GM12878 (cell line): ENCODE measurements around the gene HOXB1. TPM values are rescaled to one million over a fixed set of nuclear protein-coding genes. Genes with fewer than 3 reads are reported as not detected.

Source experiments
- ATAC-seq: fragments of 200-7000 bp; cut with Tn5 transposase; 3 replicates; pipeline ENCODE4 v1.9.1; 2020; ENCODE audit warnings: mild to moderate bottlenecking, moderate library complexity
- BruUV-seq: library from RNA; stranded (reverse); fragments of 400-500 nt; replicated peaks from 2 replicates; lab custom pipeline; 2021; lab: Mats Ljungman, UMichigan
- CTCF ChIA-PET: fragments of 300-600 bp; sonication (Branson Sonifier 250); formaldehyde crosslinking; extraction: SDS; loops from one replicate; lab custom pipeline; 2021; ENCODE audit warnings: inconsistent platforms; lab: Yijun Ruan, JAX
- POLR2A ChIA-PET: fragments of 350-600 bp; formaldehyde crosslinking; extraction: SDS; loops from one replicate; lab custom pipeline; 2021; ENCODE audit warnings: inconsistent platforms; lab: Charles Lee
- RAD21 ChIA-PET: fragments of 300-600 bp; sonication (Branson Sonifier 250); formaldehyde crosslinking; loops from one replicate; lab custom pipeline; 2023; ENCODE audit warnings: antibody characterized with exemption; ENCODE audit not compliant: unreplicated experiment; lab: Charles Lee
- SMC1A ChIA-PET: fragments of 300-600 bp; sonication (Branson Sonifier 250); formaldehyde crosslinking; loops from one replicate; lab custom pipeline; 2023; ENCODE audit not compliant: unreplicated experiment, uncharacterized antibody; lab: Charles Lee
- DNase-seq: peaks from one replicate; pipeline ENCODE4 v3.0.0-alpha.2; 2011; ENCODE audit warnings: low read depth, low spot score
- FAIRE-seq: peaks from 3 replicates; lab custom pipeline; 2011; peaks lifted over from hg19 to GRCh38; lab: Jason Lieb, UNC
- H2AFZ ChIP-seq: 2 replicates; pipeline ENCODE4 v1.6.0; 2011; ENCODE audit warnings: low read depth, low read length, control low read depth; ENCODE audit not compliant: control insufficient read depth
- H3K27ac ChIP-seq: 2 replicates; pipeline ENCODE4 v1.5.1; 2011; ENCODE audit warnings: control low read depth; ENCODE audit not compliant: control insufficient read depth, insufficient read depth
- H3K27me3 ChIP-seq, 2 experiments: replicated peaks in 1 of 2; 2 replicates each; pipeline versions ENCODE4 v1.6.0 to v1.6.1; 2011; ENCODE audit warnings: low read length in 1 of 2; ENCODE audit not compliant: control insufficient read depth in 2 of 2, insufficient read depth in 2 of 2
- H3K36me3 ChIP-seq, 2 experiments: 2 replicates each; pipeline ENCODE4 v1.5.1; 2011; ENCODE audit warnings: low read length in 1 of 2; ENCODE audit not compliant: control insufficient read depth in 2 of 2, insufficient read depth in 2 of 2
- H3K4me1 ChIP-seq: 2 replicates; pipeline ENCODE4 v1.6.1; 2011; ENCODE audit warnings: mild to moderate bottlenecking, low read length, moderate library complexity, mixed read lengths; ENCODE audit not compliant: control insufficient read depth, insufficient read depth
- H3K4me2 ChIP-seq: 2 replicates; pipeline ENCODE4 v1.6.0; 2011; ENCODE audit warnings: control low read depth; ENCODE audit not compliant: control insufficient read depth, insufficient read depth
- H3K4me3 ChIP-seq: fragments of 200-600 bp; sonication (generic); 2 replicates; pipeline ENCODE4 v1.5.1; 2016
- H3K79me2 ChIP-seq: 2 replicates; pipeline ENCODE4 v1.6.0; 2011; ENCODE audit warnings: low read length; ENCODE audit not compliant: control insufficient read depth, insufficient read depth
- H3K9ac ChIP-seq: 2 replicates; pipeline ENCODE4 v1.8.0; 2011; ENCODE audit warnings: low read length, control low read depth, mixed read lengths; ENCODE audit not compliant: control insufficient read depth, insufficient read depth
- H3K9me3 ChIP-seq: replicated peaks from 3 replicates; pipeline ENCODE4 v1.5.1; 2011; ENCODE audit warnings: mild to moderate bottlenecking, low read length; ENCODE audit not compliant: control insufficient read depth, insufficient read depth
- H4K20me1 ChIP-seq: 2 replicates; pipeline ENCODE4 v1.6.0; 2011; ENCODE audit not compliant: control insufficient read depth, insufficient read depth
- BCL11A ChIP-seq: IDR thresholded peaks from 2 replicates; pipeline ENCODE4 v1.6.1; 2011; ENCODE audit warnings: low read depth, low read length
- CBX5 ChIP-seq: sonication (generic); IDR thresholded peaks from 2 replicates; pipeline ENCODE4 v1.6.1; 2016; ENCODE audit warnings: low read depth, moderate library complexity, mild to moderate bottlenecking, inconsistent platforms
- EED ChIP-seq: sonication (generic); IDR thresholded peaks from 2 replicates; pipeline ENCODE4 v1.6.1; 2016; ENCODE audit warnings: antibody characterized with exemption, low read depth
- JUNB ChIP-seq: IDR thresholded peaks from 2 replicates; pipeline ENCODE4 v1.6.1; 2016; ENCODE audit warnings: antibody characterized with exemption, mild to moderate bottlenecking
- KLF5 ChIP-seq: fragments of 450-650 bp; IDR thresholded peaks from 2 replicates; pipeline ENCODE4 v1.6.1; 2014; ENCODE audit warnings: mild to moderate bottlenecking; ENCODE audit not compliant: partially characterized antibody
- NFIC ChIP-seq: IDR thresholded peaks from 2 replicates; pipeline ENCODE4 v1.6.1; 2012; ENCODE audit warnings: low read depth, mild to moderate bottlenecking, inconsistent platforms, low read length, moderate library complexity
- RAD51 ChIP-seq: fragments of 450-650 bp; IDR thresholded peaks from 2 replicates; pipeline ENCODE4 v1.6.1; 2016; ENCODE audit warnings: moderate library complexity, mild to moderate bottlenecking, inconsistent platforms
- RELA ChIP-seq: fragments of 450-650 bp; IDR thresholded peaks from 2 replicates; pipeline ENCODE4 v1.8.0; 2014; ENCODE audit warnings: borderline replicate concordance; ENCODE audit not compliant: partially characterized antibody
- TBL1XR1 ChIP-seq: IDR thresholded peaks from 2 replicates; pipeline ENCODE4 v1.6.1; 2012; ENCODE audit warnings: low read depth, low read length, improper control_type of control experiment
- ZBTB4 ChIP-seq: fragments of 450-650 bp; formaldehyde crosslinking; IDR thresholded peaks from 2 replicates; pipeline ENCODE4 v1.4.0; 2022; ENCODE audit warnings: mild to moderate bottlenecking, moderate library complexity
- ZNF274 ChIP-seq: IDR thresholded peaks from one replicate; pipeline ENCODE4 v1.8.0; 2011; ENCODE audit not compliant: insufficient read length, insufficient read depth
- WGBS: methylation state at CpG from one replicate; pipeline ENCODE4 v1.1.6; 2016; ENCODE audit warnings: low lambda C conversion rate; ENCODE audit not compliant: insufficient replicate concordance, insufficient coverage; ENCODE audit errors: missing lambda C conversion rate; 5-methylcytosine and 5-hydroxymethylcytosine counted together
- in situ Hi-C: fragments of 300-500 bp; cut with MboI; formaldehyde crosslinking; loops from 9 replicates; pipeline ENCODE4 v1.14.3; 2018; ENCODE audit warnings: mixed read lengths
- intact Hi-C: fragments of 100-400 bp; cut with micrococcal nuclease; formaldehyde crosslinking; loops from one replicate; pipeline ENCODE4 v1.14.2; 2022; ENCODE audit not compliant: unreplicated experiment
- polyA plus RNA-seq, 11 experiments: library from polyadenylated mRNA; depleted of rRNA in 4 of 11; unstranded in 6 of 11; stranded (reverse) in 5 of 11; fragments of >200 nt; fragmentation: Nextera tagmentation in 4 of 11; fragmentation: Illumina TruSeq in 1 of 11; extraction: Ambion mirVana in 4 of 11; extraction: Trizol in 1 of 11; gene quantifications; 1 replicate in 1 of 11; 2 replicates in 10 of 11; pipeline versions ENCODE4 v1.2.1 to v1.2.3, GENCODE V29; 2011 to 2016; ENCODE audit warnings: inconsistent platforms in 2 of 11, missing spikeins in 2 of 11, low read depth in 1 of 11
- total RNA-seq, 4 experiments: library from RNA; depleted of rRNA in 3 of 4; stranded (reverse); fragments of >200 nt in 3 of 4; fragmentation: Illumina TruSeq in 1 of 4; extraction: Trizol in 1 of 4; gene quantifications; 2 replicates each; pipeline versions ENCODE4 v1.2.1 to v1.2.3, GENCODE V29; 2013 to 2021
- TF ChIP-seq, protein P1 (sequence below): IDR thresholded peaks from 2 replicates; pipeline ENCODE4 v1.6.1; 2012; ENCODE audit warnings: low read depth, low read length, improper control_type of control experiment
- TF ChIP-seq, protein P2 (sequence below): IDR thresholded peaks from 2 replicates; pipeline ENCODE4 v1.6.1; 2012; ENCODE audit warnings: low read depth, low read length, improper control_type of control experiment

The HOXB1 gene
- total and polyA plus RNA-seq, 10 of the 15 experiments (the other 5 are each of a cell fraction or from before 2014, with no cell fraction given), result not detected

DNA sequence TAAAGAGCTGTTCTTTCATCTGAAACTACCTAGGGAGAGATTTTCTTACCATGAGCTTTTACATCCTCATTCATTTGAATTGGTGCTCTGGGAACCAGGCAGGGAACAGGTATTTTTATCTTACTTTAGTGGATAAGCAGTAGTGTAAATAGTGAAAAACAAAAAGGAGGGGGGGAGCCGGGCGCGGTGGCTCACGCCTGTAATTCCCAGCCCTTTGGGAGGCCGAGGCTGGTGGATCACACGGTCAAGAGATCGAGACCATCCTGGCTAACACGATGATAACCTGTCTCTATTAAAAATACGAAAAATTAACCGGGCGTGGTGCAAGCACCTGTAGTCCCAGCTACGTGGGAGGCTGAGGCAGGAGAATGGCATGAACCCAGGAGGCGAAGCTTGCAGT lies 41.0 kb downstream of the HOXB1 start:
- in situ Hi-C loops, result no loop called here
- FAIRE-seq, result no peak

GRCh38 chr17:48488548-48489106 lies 42.2 kb downstream of the HOXB1 start:
- intact Hi-C loops, result no loop called here
- no peaks in the 10 kb centered on the region for H3K9me3 ChIP-seq
- H3K4me2 ChIP-seq, result no peak overlapping the region
- no peak overlapping the region for H3K4me3 ChIP-seq
- ChIA-PET SMC1A (interaction anchor here (0.7 to 1.5 kb wide), 3 partner anchors 23 to 155 kb away, joined by 3 to 4 read pairs (median 4); partner anchors contain the start of gene HOXB5), CTCF (no interaction called here), RAD21 (no interaction called here), POLR2A (interaction anchor here (0.6 to 0.7 kb wide), 2 partner anchors 81 to 240 kb away, joined by 3 to 5 read pairs; no protein-coding TSS in a partner anchor)
- WGBS, result 79% methylated on average over 3 of the region's 3 CpGs
- in situ Hi-C loops, result no loop called here
- H4K20me1 ChIP-seq, result no peaks in the 10 kb centered on the region
- no peak for ATAC-seq
- H3K27ac ChIP-seq, result no peak overlapping the region
- no peak overlapping the region for H2AFZ ChIP-seq
- H3K27me3 ChIP-seq, result no peaks in the 10 kb centered on the region
- H3K9ac ChIP-seq, result no peak overlapping the region
- peaks cover 29% of the 10 kb centered on the region for H3K4me1 ChIP-seq
- H3K36me3 ChIP-seq, result no peaks in the 10 kb centered on the region
- no peak for DNase-seq
- no peaks in the 10 kb centered on the region for H3K79me2 ChIP-seq
- no TSS peak for BruUV-seq
- FAIRE-seq, result no peak
- TF ChIP-seq RELA (no peak), ZNF274 (no peak), NFIC (no peak), ZBTB4 (no peak), JUNB (no peak), RAD51 (no peak), BCL11A (no peak), CBX5 (no peak)
- TF ChIP-seq, protein P1, sequence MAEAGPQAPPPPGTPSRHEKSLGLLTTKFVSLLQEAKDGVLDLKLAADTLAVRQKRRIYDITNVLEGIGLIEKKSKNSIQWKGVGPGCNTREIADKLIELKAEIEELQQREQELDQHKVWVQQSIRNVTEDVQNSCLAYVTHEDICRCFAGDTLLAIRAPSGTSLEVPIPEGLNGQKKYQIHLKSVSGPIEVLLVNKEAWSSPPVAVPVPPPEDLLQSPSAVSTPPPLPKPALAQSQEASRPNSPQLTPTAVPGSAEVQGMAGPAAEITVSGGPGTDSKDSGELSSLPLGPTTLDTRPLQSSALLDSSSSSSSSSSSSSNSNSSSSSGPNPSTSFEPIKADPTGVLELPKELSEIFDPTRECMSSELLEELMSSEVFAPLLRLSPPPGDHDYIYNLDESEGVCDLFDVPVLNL, result no peak
- TF ChIP-seq, protein P2, sequence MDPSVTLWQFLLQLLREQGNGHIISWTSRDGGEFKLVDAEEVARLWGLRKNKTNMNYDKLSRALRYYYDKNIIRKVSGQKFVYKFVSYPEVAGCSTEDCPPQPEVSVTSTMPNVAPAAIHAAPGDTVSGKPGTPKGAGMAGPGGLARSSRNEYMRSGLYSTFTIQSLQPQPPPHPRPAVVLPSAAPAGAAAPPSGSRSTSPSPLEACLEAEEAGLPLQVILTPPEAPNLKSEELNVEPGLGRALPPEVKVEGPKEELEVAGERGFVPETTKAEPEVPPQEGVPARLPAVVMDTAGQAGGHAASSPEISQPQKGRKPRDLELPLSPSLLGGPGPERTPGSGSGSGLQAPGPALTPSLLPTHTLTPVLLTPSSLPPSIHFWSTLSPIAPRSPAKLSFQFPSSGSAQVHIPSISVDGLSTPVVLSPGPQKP, result no peak

More for the DNA sequence above, 41.0 kb downstream of the HOXB1 start:
- RAD21 ChIA-PET, result interaction anchor here (0.6 to 1.0 kb wide), 3 partner anchors 17 to 24 kb away, joined by 3 to 4 read pairs (median 3); no protein-coding TSS in a partner anchor
- H3K27ac ChIP-seq, result no peak overlapping the region
- no peaks in the 10 kb centered on the region for H3K27me3 ChIP-seq
- no peaks in the 10 kb centered on the region for H4K20me1 ChIP-seq
- H3K9ac ChIP-seq, result no peak overlapping the region
- WGBS, result 92% methylated on average over 12 of the region's 13 CpGs
- no peak overlapping the region for H3K4me3 ChIP-seq
- ATAC-seq, result no peak
- POLR2A ChIA-PET, result interaction anchor here (0.5 kb wide), 1 partner anchor 120 kb away, joined by 6 read pairs; no protein-coding TSS in a partner anchor
- H3K4me2 ChIP-seq, result no peak overlapping the region
- no peak for DNase-seq
- no peaks in the 10 kb centered on the region for H3K79me2 ChIP-seq
- intact Hi-C loops, result loop anchor here (5.0 kb wide), 1 partner anchor 53 kb away; no protein-coding TSS in a partner anchor
- no TSS peak for BruUV-seq
- CTCF ChIA-PET, result interaction anchor here (0.9 to 3.9 kb wide), 4 partner anchors 17 to 155 kb away, joined by 3 to 35 read pairs (median 4); no protein-coding TSS in a partner anchor
- peaks cover 20% of the 10 kb centered on the region for H3K4me1 ChIP-seq
- TF ChIP-seq TBL1XR1 (no peak), KLF5 (no peak), EED (no peak)
- H2AFZ ChIP-seq, result no peak overlapping the region
- no peaks in the 10 kb centered on the region for H3K36me3 ChIP-seq
- SMC1A ChIA-PET, result interaction anchor here (0.9 to 1.5 kb wide), 4 partner anchors 14 to 103 kb away, joined by 3 to 4 read pairs (median 3); partner anchors contain the start of gene HOXB5
- H3K9me3 ChIP-seq, result no peaks in the 10 kb centered on the region
